ENCODE measurements around the gene ZNF547.

- TF ChIP-seq CTCF (IDR thresholded peaks at IDR 0.05) (no peak), ZFX (IDR thresholded peaks at IDR 0.05; ENCODE audit: borderline replicate concordance) (no peak)
These were observed 15.2 kb upstream of the ZNF547 start for GRCh38 chr19:57348136-57348535.

All from 22Rv1 (cell line).